Stimulated activated naive CD4-positive, alpha-beta T cell treated with Interleukin-2 at 50 U/mL for 16 hours (primary cell): ENCODE data around the gene KRT37.

Source experiments
- DNase-seq: peaks from one replicate; lab custom pipeline; 2025; lab: John Stamatoyannopoulos, UW

KRT37 gene

GRCh38 chr17:41424111-41424635 lies at the start of gene KRT37:
TSS of gene KRT37 (minus strand) at chr17:41424585. CDS start at chr17:41424523, 62 bp downstream.
- DNase-seq: no peak

GRCh38 chr17:41468346-41468745 lies 44.0 kb upstream of the KRT37 start:
- no peak for DNase-seq

GRCh38 chr17:41467561-41467960 lies 43.2 kb upstream of the KRT37 start:
- DNase-seq: no peak

- no peak for DNase-seq
Observed at GRCh38 chr17:41466988-41467387, 42.6 kb upstream of the KRT37 start, which contains the start of gene KRT32. TSS of gene KRT32 (minus strand) at chr17:41467386. CDS start at chr17:41467325, 61 bp downstream.

GRCh38 chr17:41464682-41465081 lies 40.3 kb upstream of the KRT37 start:
- no peak for DNase-seq

- DNase-seq: no peak
Observed at GRCh38 chr17:41464173-41464572, 39.8 kb upstream of the KRT37 start.

GRCh38 chr17:41463746-41464145 lies 39.4 kb upstream of the KRT37 start:
- DNase-seq: no peak

GRCh38 chr17:41462705-41463104 lies 38.3 kb upstream of the KRT37 start:
- DNase-seq: no peak

GRCh38 chr17:41457676-41458075 lies 33.3 kb upstream of the KRT37 start:
- no peak for DNase-seq

GRCh38 chr17:41456204-41456603 lies 31.8 kb upstream of the KRT37 start:
- DNase-seq: no peak

GRCh38 chr17:41455236-41455635 lies 30.9 kb upstream of the KRT37 start:
- no peak for DNase-seq

- DNase-seq: no peak
Observed at GRCh38 chr17:41453066-41453465, 28.7 kb upstream of the KRT37 start.

GRCh38 chr17:41452281-41452680 lies 27.9 kb upstream of the KRT37 start:
- no peak for DNase-seq

- no peak for DNase-seq
Observed at GRCh38 chr17:41451154-41451728, 26.9 kb upstream of the KRT37 start.

- DNase-seq: no peak
Observed at GRCh38 chr17:41449008-41449407, 24.6 kb upstream of the KRT37 start.

- no peak for DNase-seq
Observed at GRCh38 chr17:41448506-41448905, 24.1 kb upstream of the KRT37 start.

- DNase-seq: no peak
Observed at GRCh38 chr17:41446806-41447205, 22.4 kb upstream of the KRT37 start.

GRCh38 chr17:41444640-41445039 lies 20.3 kb upstream of the KRT37 start:
- DNase-seq: no peak

- DNase-seq: no peak
Observed at GRCh38 chr17:41444186-41444585, 19.8 kb upstream of the KRT37 start.

- no peak for DNase-seq
Observed at GRCh38 chr17:41442739-41443138, 18.4 kb upstream of the KRT37 start.

GRCh38 chr17:41440531-41441033 lies 16.2 kb upstream of the KRT37 start, which contains the start of gene KRT38:
TSS of gene KRT38 (minus strand) at chr17:41440983. CDS start at chr17:41440921, 62 bp downstream.
- DNase-seq: no peak

- no peak for DNase-seq
Observed at GRCh38 chr17:41439375-41439774, 15.0 kb upstream of the KRT37 start.

GRCh38 chr17:41437769-41438168 lies 13.4 kb upstream of the KRT37 start:
- DNase-seq: no peak

GRCh38 chr17:41437254-41437653 lies 12.9 kb upstream of the KRT37 start:
- no peak for DNase-seq
